Thyroid gland (tissue), 4 donors: ENCODE data around the gene PRKCG.

ENCODE experiments used
- POLR2A ChIP-seq, 2 donors: fragments of 450-650 bp; IDR thresholded peaks; one replicate each; pipeline ENCODE4 v1.6.1; 2017; ENCODE audit warnings: antibody characterized with exemption in 2 of 2, mild to moderate bottlenecking in 2 of 2, moderate library complexity in 1 of 2
- TF ChIP-seq, protein P1 (sequence below), 6 experiments: fragments of 200-600 bp in 3 of 6; fragments of 450-650 bp in 3 of 6; sonication (generic) in 3 of 6; IDR thresholded peaks; one replicate each; pipeline ENCODE4 v1.5.1; 2016 to 2019; ENCODE audit warnings: antibody characterized with exemption in 6 of 6, mild to moderate bottlenecking in 2 of 6, inconsistent platforms in 1 of 6, moderate library complexity in 1 of 6

- TF ChIP-seq, protein P1, sequence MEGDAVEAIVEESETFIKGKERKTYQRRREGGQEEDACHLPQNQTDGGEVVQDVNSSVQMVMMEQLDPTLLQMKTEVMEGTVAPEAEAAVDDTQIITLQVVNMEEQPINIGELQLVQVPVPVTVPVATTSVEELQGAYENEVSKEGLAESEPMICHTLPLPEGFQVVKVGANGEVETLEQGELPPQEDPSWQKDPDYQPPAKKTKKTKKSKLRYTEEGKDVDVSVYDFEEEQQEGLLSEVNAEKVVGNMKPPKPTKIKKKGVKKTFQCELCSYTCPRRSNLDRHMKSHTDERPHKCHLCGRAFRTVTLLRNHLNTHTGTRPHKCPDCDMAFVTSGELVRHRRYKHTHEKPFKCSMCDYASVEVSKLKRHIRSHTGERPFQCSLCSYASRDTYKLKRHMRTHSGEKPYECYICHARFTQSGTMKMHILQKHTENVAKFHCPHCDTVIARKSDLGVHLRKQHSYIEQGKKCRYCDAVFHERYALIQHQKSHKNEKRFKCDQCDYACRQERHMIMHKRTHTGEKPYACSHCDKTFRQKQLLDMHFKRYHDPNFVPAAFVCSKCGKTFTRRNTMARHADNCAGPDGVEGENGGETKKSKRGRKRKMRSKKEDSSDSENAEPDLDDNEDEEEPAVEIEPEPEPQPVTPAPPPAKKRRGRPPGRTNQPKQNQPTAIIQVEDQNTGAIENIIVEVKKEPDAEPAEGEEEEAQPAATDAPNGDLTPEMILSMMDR (IDR thresholded peaks at IDR 0.05): peak; percentile 31 to 81 (median 59)
- TF ChIP-seq POLR2A (IDR thresholded peaks at IDR 0.05): no peak
Measured at GRCh38 chr19:53906211-53907192, 24.5 kb downstream of the PRKCG start.
